PC-3 (cell line): Measurements from ENCODE around the gene CPA3. TPM values are rescaled to one million over a fixed set of nuclear protein-coding genes. Genes with fewer than 3 reads are reported as not detected.

Experiments used
- ATAC-seq: fragments of 200-7000 bp; cut with Tn5 transposase; 2 replicates; pipeline ENCODE4 v1.9.1; 2020; ENCODE audit warnings: mild to moderate bottlenecking, moderate library complexity
- BruUV-seq: library from RNA; stranded (reverse); fragments of 400-500 nt; replicated peaks from 2 replicates; lab custom pipeline; 2021; lab: Mats Ljungman, UMichigan
- CTCF ChIA-PET: fragments of 300-600 bp; sonication (Branson Sonifier 250); formaldehyde crosslinking; loops from one replicate; lab custom pipeline; 2022; ENCODE audit warnings: antibody characterized with exemption; lab: Charles Lee
- POLR2A ChIA-PET: fragments of 300-600 bp; sonication (Branson Sonifier 250); formaldehyde crosslinking; loops from one replicate; lab custom pipeline; 2022; ENCODE audit warnings: antibody characterized with exemption; ENCODE audit not compliant: unreplicated experiment; lab: Charles Lee
- DNase-seq: peaks from one replicate; pipeline ENCODE4 v3.0.0-alpha.2; 2015
- H2AFZ ChIP-seq: fragments of 300-600 bp; sonication (generic); 2 replicates; pipeline ENCODE4 v1.6.0; 2016; ENCODE audit warnings: antibody characterized with exemption, low read length
- H3F3A ChIP-seq: fragments of 300-600 bp; sonication (generic); one replicate; pipeline ENCODE4 v1.6.0; 2017; ENCODE audit warnings: antibody characterized with exemption, low read length, control low read depth, mild to moderate bottlenecking; ENCODE audit not compliant: unreplicated experiment
- H3K27ac ChIP-seq: fragments of 300-600 bp; sonication (generic); 2 replicates; pipeline ENCODE4 v1.5.1; 2016; ENCODE audit warnings: mild to moderate bottlenecking, low read length
- H3K27me3 ChIP-seq: fragments of 300-600 bp; sonication (generic); 2 replicates; pipeline ENCODE4 v1.6.1; 2016; ENCODE audit warnings: low read length, mixed read lengths
- H3K36me3 ChIP-seq: fragments of 300-600 bp; sonication (generic); 2 replicates; pipeline ENCODE4 v1.6.1; 2016; ENCODE audit warnings: low read depth, mixed run types, low read length, mixed read lengths
- H3K4me1 ChIP-seq: fragments of 300-600 bp; sonication (generic); 2 replicates; pipeline ENCODE4 v1.5.1; 2016; ENCODE audit warnings: low read length; ENCODE audit not compliant: insufficient read depth
- H3K4me2 ChIP-seq: fragments of 300-600 bp; sonication (generic); 2 replicates; pipeline ENCODE4 v1.6.0; 2016; ENCODE audit warnings: low read length
- H3K4me3 ChIP-seq: fragments of 300-600 bp; sonication (generic); 2 replicates; pipeline ENCODE4 v1.5.1; 2016; ENCODE audit warnings: mild to moderate bottlenecking, low read length, mixed read lengths
- H3K79me2 ChIP-seq: fragments of 300-600 bp; sonication (generic); 2 replicates; pipeline ENCODE4 v1.6.1; 2017; ENCODE audit warnings: low read length, mixed read lengths
- H3K9ac ChIP-seq: fragments of 300-600 bp; sonication (generic); 2 replicates; pipeline ENCODE4 v1.6.0; 2016; ENCODE audit warnings: mild to moderate bottlenecking, low read length
- H3K9me2 ChIP-seq: fragments of 300-600 bp; sonication (generic); replicated peaks from 2 replicates; pipeline ENCODE4 v1.6.1; 2016; ENCODE audit warnings: mixed run types, low read length, mixed read lengths
- H3K9me3 ChIP-seq: fragments of 300-600 bp; sonication (generic); 2 replicates; pipeline ENCODE4 v1.6.1; 2016; ENCODE audit warnings: low read length, mixed read lengths
- H4K20me1 ChIP-seq: fragments of 300-600 bp; sonication (generic); 2 replicates; pipeline ENCODE4 v1.6.1; 2016; ENCODE audit warnings: low read length, mixed read lengths
- EZH2 ChIP-seq: fragments of 300-600 bp; sonication (generic); IDR thresholded peaks from one replicate; pipeline ENCODE4 v1.6.1; 2017; ENCODE audit warnings: antibody characterized with exemption, mild to moderate bottlenecking, low read length; ENCODE audit not compliant: unreplicated experiment
- EZH2phosphoT487 ChIP-seq: fragments of 300-600 bp; sonication (generic); IDR thresholded peaks from 2 replicates; pipeline ENCODE4 v1.6.1; 2018; ENCODE audit warnings: mild to moderate bottlenecking, antibody characterized with exemption, low read length, borderline replicate concordance
- intact Hi-C: fragments of 100-400 bp; cut with micrococcal nuclease; formaldehyde crosslinking; loops from 2 replicates; pipeline ENCODE4 v1.9.0; 2023
- total RNA-seq: library from RNA; depleted of rRNA; stranded (reverse); fragments of >200 nt; gene quantifications from 2 replicates; pipeline ENCODE4 v1.2.3, GENCODE V29; 2014
- TF ChIP-seq, protein P1 (sequence below): fragments of 300-600 bp; sonication (generic); conservative IDR thresholded peaks from 2 replicates; pipeline ENCODE4 v1.5.1; 2017; ENCODE audit warnings: antibody characterized with exemption, low read depth, mild to moderate bottlenecking, low read length

Gene CPA3
- total RNA-seq, 1 experiment from 2014 or later, result not detected

- Histone ChIP-seq H3K27me3 (peaks cover 57% of the 10 kb centered on the region), H4K20me1 (no peaks in the 10 kb centered on the region), H3K9ac (no peak overlapping the region), H3K36me3 (no peaks in the 10 kb centered on the region), H3K9me2 (no peaks in the 10 kb centered on the region), H3K27ac (no peak overlapping the region), H3K4me3 (no peak overlapping the region), H2AFZ (no peak overlapping the region), H3K9me3 (no peaks in the 10 kb centered on the region), H3K4me2 (no peak overlapping the region), H3F3A (no peaks in the 10 kb centered on the region), H3K79me2 (no peaks in the 10 kb centered on the region), H3K4me1 (no peaks in the 10 kb centered on the region)
- ChIA-PET CTCF (no interaction called here), POLR2A (no interaction called here)
- no peak for ATAC-seq
- no TSS peak for BruUV-seq
- TF ChIP-seq, protein P1, sequence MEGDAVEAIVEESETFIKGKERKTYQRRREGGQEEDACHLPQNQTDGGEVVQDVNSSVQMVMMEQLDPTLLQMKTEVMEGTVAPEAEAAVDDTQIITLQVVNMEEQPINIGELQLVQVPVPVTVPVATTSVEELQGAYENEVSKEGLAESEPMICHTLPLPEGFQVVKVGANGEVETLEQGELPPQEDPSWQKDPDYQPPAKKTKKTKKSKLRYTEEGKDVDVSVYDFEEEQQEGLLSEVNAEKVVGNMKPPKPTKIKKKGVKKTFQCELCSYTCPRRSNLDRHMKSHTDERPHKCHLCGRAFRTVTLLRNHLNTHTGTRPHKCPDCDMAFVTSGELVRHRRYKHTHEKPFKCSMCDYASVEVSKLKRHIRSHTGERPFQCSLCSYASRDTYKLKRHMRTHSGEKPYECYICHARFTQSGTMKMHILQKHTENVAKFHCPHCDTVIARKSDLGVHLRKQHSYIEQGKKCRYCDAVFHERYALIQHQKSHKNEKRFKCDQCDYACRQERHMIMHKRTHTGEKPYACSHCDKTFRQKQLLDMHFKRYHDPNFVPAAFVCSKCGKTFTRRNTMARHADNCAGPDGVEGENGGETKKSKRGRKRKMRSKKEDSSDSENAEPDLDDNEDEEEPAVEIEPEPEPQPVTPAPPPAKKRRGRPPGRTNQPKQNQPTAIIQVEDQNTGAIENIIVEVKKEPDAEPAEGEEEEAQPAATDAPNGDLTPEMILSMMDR, result no peak
- TF ChIP-seq EZH2phosphoT487 (no peak), EZH2 (no peak)
- no peak for DNase-seq
- intact Hi-C loops, result no loop called here
These were observed 1.2 kb downstream of the CPA3 start for GRCh38 chr3:148866261-148866660.

GRCh38 chr3:148873270-148873927 lies 8.3 kb downstream of the CPA3 start:
- Histone ChIP-seq H3K79me2 (no peaks in the 10 kb centered on the region), H3K4me1 (no peaks in the 10 kb centered on the region), H3K9me2 (no peaks in the 10 kb centered on the region), H3K9me3 (no peaks in the 10 kb centered on the region), H4K20me1 (no peaks in the 10 kb centered on the region), H3K27me3 (peaks cover 21% of the 10 kb centered on the region), H2AFZ (no peak overlapping the region), H3K4me2 (no peak overlapping the region), H3F3A (no peaks in the 10 kb centered on the region), H3K27ac (no peak overlapping the region), H3K36me3 (no peaks in the 10 kb centered on the region), H3K9ac (no peak overlapping the region), H3K4me3 (no peak overlapping the region)
- POLR2A ChIA-PET, result no interaction called here
- DNase-seq (no peak), ATAC-seq (no peak)
- CTCF ChIA-PET, result no interaction called here
- intact Hi-C loops, result no loop called here
- no peak for TF ChIP-seq EZH2phosphoT487
- BruUV-seq, result no TSS peak

GRCh38 chr3:148873977-148874376 lies 8.9 kb downstream of the CPA3 start:
- no peaks in the 10 kb centered on the region for H3K79me2 ChIP-seq
- intact Hi-C loops, result no loop called here

More at GRCh38 chr3:148873977-148874376, 8.9 kb downstream of the CPA3 start:
- no peaks in the 10 kb centered on the region for H3K4me1 ChIP-seq
- no peak overlapping the region for H2AFZ ChIP-seq
- no peaks in the 10 kb centered on the region for H3F3A ChIP-seq
- no peaks in the 10 kb centered on the region for H3K9me3 ChIP-seq
- H3K4me3 ChIP-seq, result no peak overlapping the region
- H3K36me3 ChIP-seq, result no peaks in the 10 kb centered on the region
- CTCF ChIA-PET, result no interaction called here
- no peak overlapping the region for H3K4me2 ChIP-seq
- TF ChIP-seq EZH2phosphoT487 (no peak), EZH2 (no peak)
- TF ChIP-seq, protein P1, result no peak
- no peaks in the 10 kb centered on the region for H4K20me1 ChIP-seq
- BruUV-seq, result no TSS peak
- no peak overlapping the region for H3K27ac ChIP-seq
- POLR2A ChIA-PET, result no interaction called here
- DNase-seq (no peak), ATAC-seq (no peak)
- H3K9ac ChIP-seq, result no peak overlapping the region
- H3K27me3 ChIP-seq, result peaks cover 20% of the 10 kb centered on the region
- no peaks in the 10 kb centered on the region for H3K9me2 ChIP-seq
